Stimulated activated CD8-positive, alpha-beta memory T cell treated with anti-CD3 and anti-CD28 coated beads, Interleukin-12 subunit alpha, Interleukin-12 subunit beta, amount 100 ng/mL, for 24 hours (primary cell): Measurements from ENCODE around the gene VTN.

Experiments
- DNase-seq: peaks from one replicate; pipeline ENCODE4 v3.0.0-alpha.2; 2020; ENCODE audit errors: extremely low read depth

Gene VTN, protein sequence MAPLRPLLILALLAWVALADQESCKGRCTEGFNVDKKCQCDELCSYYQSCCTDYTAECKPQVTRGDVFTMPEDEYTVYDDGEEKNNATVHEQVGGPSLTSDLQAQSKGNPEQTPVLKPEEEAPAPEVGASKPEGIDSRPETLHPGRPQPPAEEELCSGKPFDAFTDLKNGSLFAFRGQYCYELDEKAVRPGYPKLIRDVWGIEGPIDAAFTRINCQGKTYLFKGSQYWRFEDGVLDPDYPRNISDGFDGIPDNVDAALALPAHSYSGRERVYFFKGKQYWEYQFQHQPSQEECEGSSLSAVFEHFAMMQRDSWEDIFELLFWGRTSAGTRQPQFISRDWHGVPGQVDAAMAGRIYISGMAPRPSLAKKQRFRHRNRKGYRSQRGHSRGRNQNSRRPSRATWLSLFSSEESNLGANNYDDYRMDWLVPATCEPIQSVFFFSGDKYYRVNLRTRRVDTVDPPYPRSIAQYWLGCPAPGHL

DNA sequence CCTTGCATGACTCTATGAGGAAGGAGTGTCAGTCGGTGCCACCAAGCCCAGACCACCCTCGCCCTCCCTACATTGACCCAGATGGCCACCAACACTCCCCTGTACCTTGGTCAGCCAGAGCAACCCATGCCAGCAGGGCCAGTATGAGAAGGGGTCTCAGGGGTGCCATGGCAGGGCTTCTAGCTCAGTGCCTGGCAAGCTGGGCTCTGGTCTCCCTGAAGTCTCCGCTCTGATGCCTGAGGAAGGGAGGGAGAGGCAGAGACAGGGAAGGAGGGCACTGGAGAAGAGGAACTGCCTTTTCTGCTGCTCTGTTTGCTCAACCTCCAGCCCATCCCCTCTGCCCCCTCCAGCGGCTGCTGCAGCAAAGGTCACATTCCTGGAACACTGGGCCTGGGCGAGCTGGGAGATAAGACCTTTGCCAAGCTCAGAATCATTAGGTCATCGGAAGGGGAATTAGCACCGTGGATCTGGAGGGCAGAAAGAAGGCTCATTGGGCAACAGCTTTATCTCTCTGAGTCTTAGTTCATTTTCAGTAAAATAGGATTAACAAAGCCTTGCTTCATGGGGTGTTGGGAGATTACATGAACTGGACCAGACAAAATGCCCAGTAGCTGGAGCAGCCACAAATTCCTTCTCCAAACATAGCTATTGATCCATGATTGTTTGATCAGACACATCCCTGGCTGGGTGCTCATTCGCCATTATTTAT is at the start of gene VTN:
TSS of gene VTN (minus strand) at position 273 of the 709 bp plus-strand sequence. CDS start at position 169, 104 bp downstream.
- no peak for DNase-seq

- no peak for DNase-seq
Observed at GRCh38 chr17:28416703-28417311, 46.7 kb upstream of the VTN start.

DNA sequence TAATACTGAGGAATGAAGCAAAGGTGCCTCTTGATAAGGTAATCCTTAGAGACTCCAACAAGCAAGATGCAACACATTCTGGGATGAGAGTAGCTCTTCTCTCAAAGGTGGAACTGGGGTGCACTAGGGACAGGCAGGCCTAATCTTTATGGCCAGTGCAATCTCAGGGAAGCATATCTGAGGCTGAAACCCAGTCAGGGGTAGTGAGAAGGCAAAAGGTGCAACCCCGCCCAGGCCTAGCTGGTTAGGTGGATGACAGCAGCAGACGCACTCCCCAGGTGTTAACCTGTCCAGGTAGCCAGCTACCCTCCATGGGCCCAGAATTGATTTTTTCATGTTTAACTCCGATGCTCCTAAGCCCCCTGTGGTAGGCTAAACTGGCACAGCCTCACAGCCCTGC is 45.8 kb upstream of the VTN start:
- no peak for DNase-seq

GRCh38 chr17:28413804-28414203 is 43.7 kb upstream of the VTN start:
- DNase-seq: no peak

- DNase-seq: no peak
Observed at GRCh38 chr17:28412099-28412498, 42.0 kb upstream of the VTN start.

DNA sequence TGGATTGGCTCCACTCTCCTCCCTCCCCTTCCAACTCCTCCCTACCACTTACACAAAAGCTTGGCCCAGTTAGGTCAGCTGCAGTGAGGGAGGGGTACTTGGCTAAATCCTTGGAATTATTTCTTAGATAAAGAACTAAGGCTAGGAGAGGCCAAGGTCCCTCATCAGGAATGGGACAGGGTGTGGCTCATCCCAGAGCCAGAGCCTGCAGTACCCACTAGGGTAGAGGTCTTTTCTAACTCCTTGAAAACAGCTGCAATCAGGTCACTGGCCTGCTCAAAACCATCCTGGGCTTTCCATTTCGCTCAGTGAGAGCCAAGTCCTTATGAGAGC is 37.8 kb upstream of the VTN start:
- DNase-seq: no peak

- no peak for DNase-seq
Observed at GRCh38 chr17:28407130-28407973, 37.2 kb upstream of the VTN start.

- no peak for DNase-seq
Observed at GRCh38 chr17:28406473-28406814, 36.3 kb upstream of the VTN start.

GRCh38 chr17:28405632-28406472 is 35.7 kb upstream of the VTN start, which contains the start of gene SLC46A1:
SLC46A1 (minus strand) TSS chr17:28406212; CDS start chr17:28406114, 98 bp downstream.
- peak; percentile 22 for DNase-seq

DNA sequence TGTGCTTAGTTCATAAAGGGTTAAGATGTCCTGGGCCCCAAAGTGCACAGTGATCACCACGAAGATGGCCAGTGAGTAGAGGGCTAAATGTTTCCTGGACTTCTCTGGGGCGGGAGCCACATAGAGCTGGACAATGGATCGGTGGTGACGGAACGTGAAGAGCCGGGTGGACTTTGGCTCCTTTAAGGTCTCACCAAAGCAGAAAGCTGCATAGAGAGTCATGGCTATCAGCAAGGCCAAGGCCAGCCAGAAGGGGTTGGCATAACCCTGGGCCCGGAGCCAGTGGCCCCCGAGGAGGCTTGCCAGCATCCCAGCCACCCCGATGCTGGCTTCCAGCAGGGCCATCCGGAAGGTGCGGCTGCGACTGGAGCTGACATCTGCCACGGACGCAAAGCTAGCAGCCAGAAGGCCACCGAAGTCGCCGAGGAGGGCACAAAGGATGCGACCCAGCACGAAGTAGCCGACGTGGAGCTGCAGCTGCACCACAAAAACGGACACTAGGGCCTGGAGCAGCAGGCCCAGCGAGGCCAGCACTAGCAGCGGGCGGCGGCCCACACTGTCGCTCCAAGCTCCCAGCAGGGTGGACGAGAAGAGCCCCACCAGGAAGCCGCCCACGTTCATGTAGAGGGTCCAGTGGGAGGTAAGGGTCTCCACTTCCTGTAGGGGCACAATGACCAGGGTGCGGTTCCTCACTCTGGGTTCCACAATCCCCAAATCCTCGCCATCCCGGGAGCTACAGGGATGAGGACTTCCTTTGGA is 34.9 kb upstream of the VTN start:
- DNase-seq: no peak

DNA sequence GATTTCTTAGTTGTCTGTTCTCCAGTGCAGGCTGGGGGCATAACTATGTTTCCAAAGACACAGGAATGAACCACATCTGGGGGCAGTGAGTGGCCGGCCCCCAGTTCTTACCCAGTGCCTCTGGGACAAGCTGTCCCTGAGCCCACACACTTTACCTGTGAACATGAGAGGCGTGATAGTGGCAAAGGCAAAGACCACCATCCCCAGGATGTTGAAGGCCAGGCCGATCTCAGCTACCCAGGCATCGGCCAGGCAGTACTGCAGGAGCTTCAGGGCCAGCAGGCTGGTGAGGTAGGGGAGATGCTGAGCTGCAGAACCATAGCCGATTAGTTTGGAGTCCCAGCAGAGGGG is 34.3 kb upstream of the VTN start:
- no peak for DNase-seq

GRCh38 chr17:28404007-28404406 is 33.9 kb upstream of the VTN start:
- no peak for DNase-seq

GRCh38 chr17:28402844-28403243 is 32.7 kb upstream of the VTN start:
- DNase-seq: no peak

- DNase-seq: no peak
Observed at GRCh38 chr17:28402224-28402630, 32.1 kb upstream of the VTN start.

- DNase-seq: no peak
Observed at GRCh38 chr17:28399808-28400207, 29.7 kb upstream of the VTN start.

- DNase-seq: no peak
Observed at GRCh38 chr17:28398280-28398981, 28.3 kb upstream of the VTN start.

GRCh38 chr17:28397687-28398279 is 27.7 kb upstream of the VTN start:
- DNase-seq: no peak

- DNase-seq: no peak
Observed at GRCh38 chr17:28397275-28397674, 27.2 kb upstream of the VTN start.

GRCh38 chr17:28396635-28397239 is 26.6 kb upstream of the VTN start:
- no peak for DNase-seq
